Trophoblast cell (in vitro differentiated cells and primary cell): Measurements from ENCODE around the gene PMEPA1.

Source experiments
- DNase-seq, 2 donors: peaks; one replicate each; pipeline ENCODE4 v3.0.0-alpha.2; 2016
- H2AFZ ChIP-seq: 2 replicates; pipeline ENCODE4 v1.6.1; 2013; ENCODE audit warnings: low read length, moderate library complexity, mild to moderate bottlenecking; ENCODE audit not compliant: insufficient read depth, poor library complexity
- H2AK5ac ChIP-seq: 2 replicates; pipeline ENCODE4 v1.6.1; 2013; ENCODE audit warnings: mild to moderate bottlenecking, low read length
- H2BK120ac ChIP-seq: 2 replicates; pipeline ENCODE4 v1.6.1; 2013; ENCODE audit warnings: low read length, mild to moderate bottlenecking, moderate library complexity; ENCODE audit not compliant: insufficient read depth, poor library complexity
- H2BK12ac ChIP-seq: 2 replicates; pipeline ENCODE4 v1.6.1; 2013; ENCODE audit warnings: mild to moderate bottlenecking, low read length, moderate library complexity
- H2BK5ac ChIP-seq: 2 replicates; pipeline ENCODE4 v1.6.1; 2013; ENCODE audit warnings: low read length, low read depth, moderate library complexity, mild to moderate bottlenecking; ENCODE audit not compliant: poor library complexity
- H3K14ac ChIP-seq: 2 replicates; pipeline ENCODE4 v1.6.1; 2013; ENCODE audit warnings: mild to moderate bottlenecking, low read length
- H3K18ac ChIP-seq: 2 replicates; pipeline ENCODE4 v1.6.1; 2013; ENCODE audit warnings: mild to moderate bottlenecking, low read length
- H3K23ac ChIP-seq: 2 replicates; pipeline ENCODE4 v1.6.1; 2013; ENCODE audit warnings: low read length
- H3K27ac ChIP-seq: 2 replicates; pipeline ENCODE4 v1.5.1; 2013; ENCODE audit warnings: low read depth, mild to moderate bottlenecking, inconsistent platforms, low read length, moderate library complexity
- H3K27me3 ChIP-seq: 2 replicates; pipeline ENCODE4 v1.6.1; 2013; ENCODE audit warnings: inconsistent platforms, mild to moderate bottlenecking, low read length, moderate library complexity; ENCODE audit not compliant: insufficient read depth
- H3K36me3 ChIP-seq, 2 experiments: 1 replicate in 1 of 2; 2 replicates in 1 of 2; pipeline ENCODE4 v1.6.1; 2013; ENCODE audit warnings: low read length in 2 of 2, mild to moderate bottlenecking in 2 of 2, moderate library complexity in 1 of 2; ENCODE audit not compliant: insufficient read depth in 2 of 2, control insufficient read depth in 1 of 2
- H3K4ac ChIP-seq: 2 replicates; pipeline ENCODE4 v1.6.1; 2013; ENCODE audit warnings: low read depth, mild to moderate bottlenecking, low read length, moderate library complexity
- H3K4me1 ChIP-seq, 2 experiments: 1 replicate in 1 of 2; 2 replicates in 1 of 2; pipeline ENCODE4 v1.6.1; 2013; ENCODE audit warnings: low read length in 2 of 2, mild to moderate bottlenecking in 2 of 2, moderate library complexity in 1 of 2; ENCODE audit not compliant: insufficient read depth in 2 of 2, control insufficient read depth in 1 of 2
- H3K4me2 ChIP-seq: 2 replicates; pipeline ENCODE4 v1.6.1; 2013; ENCODE audit warnings: inconsistent platforms, mild to moderate bottlenecking, low read length, moderate library complexity
- H3K4me3 ChIP-seq: 2 replicates; pipeline ENCODE4 v1.5.1; 2013; ENCODE audit warnings: mild to moderate bottlenecking, low read depth, low read length, inconsistent platforms
- H3K79me1 ChIP-seq: one replicate; pipeline ENCODE4 v1.6.1; 2013; ENCODE audit warnings: low read length
- H3K79me2 ChIP-seq: 2 replicates; pipeline ENCODE4 v1.6.1; 2013; ENCODE audit warnings: low read length, mild to moderate bottlenecking; ENCODE audit not compliant: control insufficient read depth, insufficient read depth, poor library complexity
- H3K9ac ChIP-seq: 2 replicates; pipeline ENCODE4 v1.6.1; 2013; ENCODE audit warnings: mild to moderate bottlenecking, low read length
- H3K9me3 ChIP-seq: 2 replicates; pipeline ENCODE4 v1.6.1; 2013; ENCODE audit warnings: low read depth, mild to moderate bottlenecking, control low read depth, inconsistent platforms, low read length; ENCODE audit not compliant: insufficient read depth
- H4K12ac ChIP-seq: 2 replicates; pipeline ENCODE4 v1.6.1; 2013; ENCODE audit warnings: low read depth, mild to moderate bottlenecking, low read length, moderate library complexity
- H4K8ac ChIP-seq: 2 replicates; pipeline ENCODE4 v1.6.1; 2013; ENCODE audit warnings: low read depth, mild to moderate bottlenecking, low read length, moderate library complexity
- H4K91ac ChIP-seq: one replicate; pipeline ENCODE4 v1.6.1; 2013; ENCODE audit warnings: low read depth, mild to moderate bottlenecking, low read length, moderate library complexity
- WGBS: extraction: QIAGEN DNeasy Blood & Tissue Kit; methylation state at CpG from one replicate; pipeline ENCODE4 v1.1.7; 2013; ENCODE audit warnings: missing lambda C conversion rate; ENCODE audit not compliant: insufficient read length, insufficient coverage; ENCODE audit errors: extremely low coverage; 5-methylcytosine and 5-hydroxymethylcytosine counted together

The PMEPA1 gene

GRCh38 chr20:57601737-57602136 is 108.1 kb downstream of the PMEPA1 start:
- no peak overlapping the region for H3K4me2 ChIP-seq
- no peak overlapping the region for H2BK120ac ChIP-seq
- H3K79me2 ChIP-seq, result no peaks in the 10 kb centered on the region
- DNase-seq, result no peak
- H3K9me3 ChIP-seq, result peaks cover 2% of the 10 kb centered on the region
- no peak overlapping the region for H3K27ac ChIP-seq
- no peak overlapping the region for H3K9ac ChIP-seq
- H2AFZ ChIP-seq, result no peak overlapping the region
- no peak overlapping the region for H4K91ac ChIP-seq
- no peak overlapping the region for H2BK5ac ChIP-seq
- no peaks in the 10 kb centered on the region for H3K27me3 ChIP-seq
- H2BK12ac ChIP-seq, result no peak overlapping the region
- WGBS, result no CpG with 5 or more reads among the region's 5 CpGs
- no peak overlapping the region for H3K18ac ChIP-seq
- H3K4me1 ChIP-seq, result peaks cover 0 to 2% of the 10 kb centered on the region in 2 experiments
- no peak overlapping the region for H3K23ac ChIP-seq
- H3K79me1 ChIP-seq, result no peaks in the 10 kb centered on the region
- no peaks in the 10 kb centered on the region for H3K36me3 ChIP-seq
- no peak overlapping the region for H3K14ac ChIP-seq
- H2AK5ac ChIP-seq, result no peak overlapping the region
- no peak overlapping the region for H3K4ac ChIP-seq
- no peak overlapping the region for H3K4me3 ChIP-seq
- H4K12ac ChIP-seq, result no peak overlapping the region
- no peak overlapping the region for H4K8ac ChIP-seq

GRCh38 chr20:57601211-57601570 is 108.6 kb downstream of the PMEPA1 start:
- no peak overlapping the region for H3K14ac ChIP-seq
- WGBS, result no CpG with 5 or more reads among the region's 2 CpGs

GRCh38 chr20:57600320-57601210 is 109.2 kb downstream of the PMEPA1 start:
- Histone ChIP-seq H3K4me1 (peaks cover 0 to 2% of the 10 kb centered on the region in 2 experiments), H4K91ac (no peak overlapping the region), H2BK5ac (no peak overlapping the region), H3K27me3 (no peaks in the 10 kb centered on the region), H4K12ac (no peak overlapping the region), H3K79me2 (no peaks in the 10 kb centered on the region), H2AFZ (no peak overlapping the region), H3K79me1 (no peaks in the 10 kb centered on the region), H3K9ac (no peak overlapping the region), H4K8ac (no peak overlapping the region), H3K36me3 (no peaks in the 10 kb centered on the region), H2AK5ac (no peak overlapping the region), H3K4me3 (no peak overlapping the region), H3K4ac (no peak overlapping the region), H3K4me2 (no peak overlapping the region), H3K14ac (no peak overlapping the region), H3K27ac (no peak overlapping the region), H2BK12ac (no peak overlapping the region), H3K23ac (no peak overlapping the region), H3K18ac (no peak overlapping the region), H3K9me3 (peaks cover 2% of the 10 kb centered on the region), H2BK120ac (no peak overlapping the region)
- no CpG with 5 or more reads among the region's 13 CpGs for WGBS
- DNase-seq, result no peak

More at GRCh38 chr20:57601211-57601570, 108.6 kb downstream of the PMEPA1 start:
- Histone ChIP-seq H3K79me2 (no peaks in the 10 kb centered on the region), H2AFZ (no peak overlapping the region), H3K4me2 (no peak overlapping the region), H3K36me3 (no peaks in the 10 kb centered on the region), H3K4ac (no peak overlapping the region), H3K23ac (no peak overlapping the region), H3K9ac (no peak overlapping the region), H4K91ac (no peak overlapping the region), H4K12ac (no peak overlapping the region), H2AK5ac (no peak overlapping the region), H4K8ac (no peak overlapping the region), H3K4me3 (no peak overlapping the region), H3K27me3 (no peaks in the 10 kb centered on the region), H3K18ac (no peak overlapping the region), H2BK120ac (no peak overlapping the region), H2BK5ac (no peak overlapping the region), H3K9me3 (peaks cover 2% of the 10 kb centered on the region), H3K4me1 (peaks cover 0 to 2% of the 10 kb centered on the region in 2 experiments), H2BK12ac (no peak overlapping the region), H3K27ac (no peak overlapping the region), H3K79me1 (no peaks in the 10 kb centered on the region)
- no peak for DNase-seq

- Histone ChIP-seq H3K14ac (no peak overlapping the region), H3K27me3 (no peaks in the 10 kb centered on the region), H2BK120ac (no peak overlapping the region), H3K4me3 (no peak overlapping the region), H4K12ac (no peak overlapping the region), H3K79me2 (no peaks in the 10 kb centered on the region), H3K27ac (no peak overlapping the region), H3K23ac (no peak overlapping the region), H4K8ac (no peak overlapping the region), H3K4me1 (peaks cover 0 to 2% of the 10 kb centered on the region in 2 experiments), H2BK12ac (no peak overlapping the region), H2AFZ (no peak overlapping the region), H4K91ac (no peak overlapping the region), H3K4me2 (no peak overlapping the region), H2BK5ac (no peak overlapping the region), H2AK5ac (no peak overlapping the region), H3K9ac (no peak overlapping the region), H3K36me3 (no peaks in the 10 kb centered on the region), H3K18ac (no peak overlapping the region), H3K9me3 (peaks cover 2% of the 10 kb centered on the region), H3K4ac (no peak overlapping the region), H3K79me1 (no peaks in the 10 kb centered on the region)
- no CpG with 5 or more reads among the region's 5 CpGs for WGBS
- no peak for DNase-seq
Measured at GRCh38 chr20:57598491-57598890, 111.3 kb downstream of the PMEPA1 start.
